Renal cortex interstitium (tissue), 11 donors: ENCODE measurements around the gene LIPG. TPM values are rescaled to one million over a fixed set of nuclear protein-coding genes. Genes with fewer than 3 reads are reported as not detected.
"Not testable (repeated sequence)": the region's sequence is repeated elsewhere in the genome, so short reads cannot be mapped to it uniquely, and the experiment has no call there.

ENCODE experiments used
- DNase-seq, 11 donors: peaks; one replicate each; pipeline ENCODE4 v3.0.0-alpha.2; 2013; ENCODE audit warnings: low read depth in 9 of 11, low spot score in 4 of 11; ENCODE audit errors: extremely low read depth in 1 of 11
- polyA plus RNA-seq, 3 donors: library from polyadenylated mRNA; unstranded; fragments of 120-200 nt; gene quantifications; one replicate each; pipeline ENCODE4 v1.2.1, GENCODE V29; 2013; ENCODE audit not compliant: insufficient read length in 3 of 3

The LIPG gene
- polyA plus RNA-seq, 3 donors: 43.0 to 63.7 (median 44.1) TPM

- DNase-seq: no peak
These were observed 2.6 kb downstream of the LIPG start for GRCh38 chr18:49564518-49564834.

- no peak for DNase-seq
These were observed 3.2 kb downstream of the LIPG start for GRCh38 chr18:49565101-49565500.

GRCh38 chr18:49565612-49566011, 3.8 kb downstream of the LIPG start:
- no peak for DNase-seq

- no peak for DNase-seq
These were observed 4.4 kb downstream of the LIPG start for GRCh38 chr18:49566217-49566770.

- no peak for DNase-seq
These were observed 5.1 kb downstream of the LIPG start for GRCh38 chr18:49566985-49567384.

GRCh38 chr18:49569724-49570123, 7.9 kb downstream of the LIPG start:
- DNase-seq: no peak

- no peak for DNase-seq
These were observed 9.0 kb downstream of the LIPG start for GRCh38 chr18:49570836-49571235.

GRCh38 chr18:49572611-49573345, 10.9 kb downstream of the LIPG start:
- DNase-seq: no peak

- DNase-seq: no peak
These were observed 12.0 kb downstream of the LIPG start for GRCh38 chr18:49573835-49574234.

- DNase-seq: not testable (repeated sequence)
These were observed 17.2 kb downstream of the LIPG start for GRCh38 chr18:49579041-49579440.

- not testable (repeated sequence) for DNase-seq
These were observed 17.7 kb downstream of the LIPG start for GRCh38 chr18:49579583-49579982.

GRCh38 chr18:49580279-49580678, 18.4 kb downstream of the LIPG start:
- no peak for DNase-seq

- DNase-seq: no peak
These were observed 19.5 kb downstream of the LIPG start for GRCh38 chr18:49581371-49581770.

- no peak for DNase-seq
These were observed 20.7 kb downstream of the LIPG start for GRCh38 chr18:49582579-49582978.

GRCh38 chr18:49584394-49584793, 22.5 kb downstream of the LIPG start:
- DNase-seq: no peak

- not testable (repeated sequence) for DNase-seq
These were observed 23.1 kb downstream of the LIPG start for GRCh38 chr18:49584951-49585350.

- DNase-seq: no peak
These were observed 24.2 kb downstream of the LIPG start for GRCh38 chr18:49585781-49586663.

GRCh38 chr18:49588171-49588570, 26.3 kb downstream of the LIPG start:
- no peak for DNase-seq

GRCh38 chr18:49588971-49589370, 27.1 kb downstream of the LIPG start:
- DNase-seq: no peak

- no peak for DNase-seq
These were observed 28.8 kb downstream of the LIPG start for GRCh38 chr18:49590608-49591007.
